Measurements from ENCODE around the gene SVIL. TPM values are rescaled to one million over a fixed set of nuclear protein-coding genes. Genes with fewer than 3 reads are reported as not detected.

SVIL gene
- total and polyA plus RNA-seq, 2 experiments from 2014 or later = 252 to 412 TPM

DNA sequence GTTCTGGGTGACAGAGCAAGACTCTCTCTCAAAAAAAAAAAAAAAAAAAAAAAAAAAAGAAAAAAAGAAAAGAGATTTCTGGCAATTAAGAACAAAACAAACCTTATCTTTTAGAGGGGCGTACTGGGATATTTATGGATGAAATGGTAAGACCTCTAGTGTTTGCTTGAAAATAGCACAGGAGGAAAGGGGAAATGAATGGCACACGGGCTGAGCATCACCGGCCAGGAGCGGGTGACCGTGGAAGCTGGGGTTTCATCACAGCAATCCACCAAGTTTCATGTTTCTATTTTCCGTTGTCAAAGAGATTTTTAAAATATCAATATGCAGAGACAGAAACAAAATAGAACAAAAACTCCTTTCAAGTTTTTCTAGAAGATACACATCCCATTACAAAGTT lies 105.6 kb downstream of the SVIL start:
- Histone ChIP-seq H3K4me3 (no peak overlapping the region), H3K9me3 (ENCODE audit: low read depth) (no peaks in the 10 kb centered on the region), H3K27me3 (no peaks in the 10 kb centered on the region), H3K36me3 (peaks cover 77% of the 10 kb centered on the region), H3K4me1 (ENCODE audit: low read depth) (no peaks in the 10 kb centered on the region), H3K27ac (no peak overlapping the region)
- DNase-seq (ENCODE audit: low read depth in 1 of 2, low spot score in 1 of 2) = no peak
- TF ChIP-seq, protein P1, sequence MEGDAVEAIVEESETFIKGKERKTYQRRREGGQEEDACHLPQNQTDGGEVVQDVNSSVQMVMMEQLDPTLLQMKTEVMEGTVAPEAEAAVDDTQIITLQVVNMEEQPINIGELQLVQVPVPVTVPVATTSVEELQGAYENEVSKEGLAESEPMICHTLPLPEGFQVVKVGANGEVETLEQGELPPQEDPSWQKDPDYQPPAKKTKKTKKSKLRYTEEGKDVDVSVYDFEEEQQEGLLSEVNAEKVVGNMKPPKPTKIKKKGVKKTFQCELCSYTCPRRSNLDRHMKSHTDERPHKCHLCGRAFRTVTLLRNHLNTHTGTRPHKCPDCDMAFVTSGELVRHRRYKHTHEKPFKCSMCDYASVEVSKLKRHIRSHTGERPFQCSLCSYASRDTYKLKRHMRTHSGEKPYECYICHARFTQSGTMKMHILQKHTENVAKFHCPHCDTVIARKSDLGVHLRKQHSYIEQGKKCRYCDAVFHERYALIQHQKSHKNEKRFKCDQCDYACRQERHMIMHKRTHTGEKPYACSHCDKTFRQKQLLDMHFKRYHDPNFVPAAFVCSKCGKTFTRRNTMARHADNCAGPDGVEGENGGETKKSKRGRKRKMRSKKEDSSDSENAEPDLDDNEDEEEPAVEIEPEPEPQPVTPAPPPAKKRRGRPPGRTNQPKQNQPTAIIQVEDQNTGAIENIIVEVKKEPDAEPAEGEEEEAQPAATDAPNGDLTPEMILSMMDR (IDR thresholded peaks at IDR 0.05; ENCODE audit: low read depth, low read length) = no peak

DNA sequence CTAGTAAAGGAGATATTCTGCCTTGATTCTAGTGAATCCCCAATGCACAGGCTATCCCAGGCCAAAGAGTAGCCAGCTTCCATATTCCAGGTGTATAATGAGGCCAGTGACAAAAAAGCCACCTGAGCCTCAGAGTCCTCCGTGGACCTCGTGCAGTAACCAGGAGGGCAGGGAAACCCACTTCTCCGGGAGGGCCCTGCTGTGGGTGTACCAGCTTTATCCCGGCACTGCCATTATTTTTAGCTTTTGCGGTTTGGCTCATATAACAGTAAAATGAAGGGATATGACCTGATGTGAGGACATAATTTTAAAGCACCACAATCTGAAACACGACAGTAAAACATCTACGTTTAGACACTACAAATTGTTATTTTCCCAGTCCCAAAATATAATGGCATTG lies 109.0 kb downstream of the SVIL start:
- Histone ChIP-seq H3K27ac (peak overlapping the region; percentile 22), H3K4me3 (no peak overlapping the region), H3K9me3 (ENCODE audit: low read depth) (no peaks in the 10 kb centered on the region), H3K4me1 (ENCODE audit: low read depth) (no peaks in the 10 kb centered on the region), H3K27me3 (no peaks in the 10 kb centered on the region), H3K36me3 (peaks cover 91% of the 10 kb centered on the region)
- TF ChIP-seq, protein P1 (IDR thresholded peaks at IDR 0.05; ENCODE audit: low read depth, low read length) = no peak
- no peak for DNase-seq (ENCODE audit: low read depth in 1 of 2, low spot score in 1 of 2)

DNA sequence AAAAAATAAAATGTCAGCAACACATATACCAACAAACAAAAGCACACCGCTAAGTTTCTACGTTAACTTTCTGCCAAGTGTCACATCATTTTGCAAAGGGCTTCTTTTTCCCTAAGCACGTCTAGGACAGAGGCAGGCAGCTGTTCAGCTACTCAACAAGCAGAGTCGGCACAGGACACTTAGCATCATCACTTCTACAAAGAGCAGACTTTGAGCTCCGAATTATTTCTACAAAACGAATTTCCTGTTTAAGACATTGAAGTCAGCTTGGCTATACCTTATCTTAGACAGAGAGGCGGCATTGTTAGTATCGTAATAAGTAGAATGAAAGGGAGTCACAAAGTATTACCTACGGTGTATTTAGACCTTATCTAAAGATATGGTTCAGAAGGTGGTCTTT lies 110.1 kb downstream of the SVIL start:
- no peak for DNase-seq (ENCODE audit: low read depth in 1 of 2, low spot score in 1 of 2)
- Histone ChIP-seq H3K4me1 (ENCODE audit: low read depth) (no peaks in the 10 kb centered on the region), H3K4me3 (no peak overlapping the region), H3K36me3 (peaks cover 89% of the 10 kb centered on the region), H3K27ac (peak overlapping the region; percentile 56), H3K9me3 (ENCODE audit: low read depth) (no peaks in the 10 kb centered on the region), H3K27me3 (no peaks in the 10 kb centered on the region)
- TF ChIP-seq, protein P1 (IDR thresholded peaks at IDR 0.05; ENCODE audit: low read depth, low read length) = no peak

DNA sequence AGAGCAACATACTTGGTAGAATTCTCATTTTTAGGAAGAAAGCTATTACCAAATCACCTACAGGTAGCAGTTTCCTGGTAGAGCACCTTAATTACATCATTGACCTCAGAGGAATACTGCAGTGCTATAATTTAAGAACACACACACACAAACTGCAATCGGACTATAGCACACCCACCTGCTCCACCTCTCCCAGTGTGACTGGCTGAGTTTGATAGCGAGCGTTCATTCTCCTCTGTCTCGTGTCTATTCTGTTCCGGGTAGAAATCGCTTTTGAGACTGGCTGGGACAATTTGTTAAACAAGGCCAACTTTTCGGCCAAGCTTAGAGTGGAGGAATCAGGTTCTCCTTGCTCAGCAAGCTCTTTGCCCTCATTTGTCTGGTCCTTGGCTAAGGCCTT lies 110.5 kb downstream of the SVIL start:
- DNase-seq (ENCODE audit: low read depth in 1 of 2, low spot score in 1 of 2) = no peak
- TF ChIP-seq, protein P1 (IDR thresholded peaks at IDR 0.05; ENCODE audit: low read depth, low read length) = no peak
- Histone ChIP-seq H3K27ac (peak overlapping the region; percentile 56), H3K27me3 (no peaks in the 10 kb centered on the region), H3K36me3 (peaks cover 89% of the 10 kb centered on the region), H3K4me3 (no peak overlapping the region), H3K9me3 (ENCODE audit: low read depth) (no peaks in the 10 kb centered on the region), H3K4me1 (ENCODE audit: low read depth) (no peaks in the 10 kb centered on the region)

DNA sequence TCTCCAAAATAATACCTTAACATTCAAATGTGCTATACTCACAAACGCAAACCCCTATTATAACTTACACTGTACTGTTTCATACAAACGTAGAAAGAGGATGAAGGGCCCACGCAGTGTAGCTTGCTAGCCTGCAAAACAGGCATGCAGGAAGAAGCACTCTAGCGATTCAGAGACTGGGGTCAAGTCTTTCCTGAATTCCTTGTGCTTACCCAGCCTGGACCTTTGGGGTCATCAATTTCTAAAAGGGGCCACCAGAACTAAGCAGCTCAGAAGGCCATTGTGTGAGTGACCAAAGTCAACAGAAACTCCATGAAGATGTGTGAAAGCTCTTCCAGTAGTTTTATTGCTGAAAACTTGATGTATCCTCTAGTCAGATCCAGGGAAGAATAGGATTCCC lies 111.9 kb downstream of the SVIL start:
- Histone ChIP-seq H3K4me1 (ENCODE audit: low read depth) (no peaks in the 10 kb centered on the region), H3K36me3 (peaks cover 91% of the 10 kb centered on the region), H3K27me3 (no peaks in the 10 kb centered on the region), H3K4me3 (no peak overlapping the region), H3K9me3 (ENCODE audit: low read depth) (no peaks in the 10 kb centered on the region), H3K27ac (peak overlapping the region; percentile 69)
- DNase-seq (ENCODE audit: low read depth in 1 of 2, low spot score in 1 of 2) = no peak
- TF ChIP-seq, protein P1 (IDR thresholded peaks at IDR 0.05; ENCODE audit: low read depth, low read length) = no peak
